HG02973 (cell line): Measurements from ENCODE around the gene AP1G2.
"Not testable (repeated sequence)": the region's sequence is repeated elsewhere in the genome, so short reads cannot be mapped to it uniquely, and the experiment has no call there.

Experiments
- ATAC-seq: cut with Tn5 transposase; IDR thresholded peaks from one replicate; pipeline ENCODE4 v1.9.1; 2021; ENCODE audit warnings: moderate library complexity; ENCODE audit not compliant: unreplicated experiment

Gene AP1G2

DNA sequence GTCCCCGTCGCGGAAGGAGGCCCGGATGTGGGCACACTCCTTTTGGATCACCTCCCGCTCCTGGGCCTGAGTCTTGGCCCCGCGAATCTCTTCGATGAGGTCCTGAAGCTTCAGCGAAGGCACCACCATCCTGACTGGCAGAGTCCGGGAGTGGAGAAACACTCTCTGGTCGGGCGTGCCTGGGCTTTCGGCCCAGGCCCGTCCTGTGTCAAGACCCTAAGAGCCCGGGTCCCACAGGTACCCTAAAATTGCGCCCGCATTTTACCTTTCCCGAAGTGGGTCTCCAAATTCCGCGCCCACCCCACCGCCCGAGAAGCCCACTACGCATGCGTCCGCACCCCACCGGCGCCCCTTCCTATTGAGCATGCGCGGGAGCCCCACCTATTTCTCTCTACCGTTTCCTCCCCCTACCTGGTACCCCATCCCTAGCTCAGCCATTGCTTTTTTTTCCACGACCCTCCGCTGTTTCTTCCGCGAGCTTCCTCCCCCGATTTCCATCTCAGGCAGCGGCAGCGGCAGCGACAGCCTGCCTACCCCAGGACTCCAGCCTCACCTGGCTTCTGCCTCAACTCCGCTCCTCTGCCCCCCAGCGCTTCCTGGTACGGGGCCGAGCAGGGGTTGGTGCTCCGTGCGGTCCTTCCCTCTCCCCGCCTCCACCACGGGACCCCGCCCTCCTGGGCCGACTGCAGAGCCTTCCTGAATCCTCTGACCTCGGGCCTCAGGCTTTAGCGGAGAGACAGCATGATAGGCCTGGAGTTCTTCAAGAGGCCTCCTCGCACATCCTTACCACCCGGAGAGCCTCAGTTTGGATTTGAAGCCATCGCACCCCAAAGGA, at the start of gene AP1G2:
TSS of gene AP1G2 (minus strand) at position 606 of the 835 bp plus-strand sequence. CDS start at position 129, 477 bp downstream.
- ATAC-seq: peak; percentile 75

- ATAC-seq: no peak
Measured at GRCh38 chr14:23615856-23616255, 48.3 kb upstream of the AP1G2 start.

- ATAC-seq: no peak
Measured at GRCh38 chr14:23614395-23614828, 46.8 kb upstream of the AP1G2 start.

- no peak for ATAC-seq
Measured at GRCh38 chr14:23613242-23614070, 45.9 kb upstream of the AP1G2 start.

- no peak for ATAC-seq
Measured at GRCh38 chr14:23612802-23613201, 45.2 kb upstream of the AP1G2 start.

GRCh38 chr14:23612354-23612732, 44.8 kb upstream of the AP1G2 start:
- no peak for ATAC-seq

- no peak for ATAC-seq
Measured at GRCh38 chr14:23610815-23611289, 43.3 kb upstream of the AP1G2 start.

GRCh38 chr14:23610090-23610814, 42.7 kb upstream of the AP1G2 start:
- ATAC-seq: no peak

DNA sequence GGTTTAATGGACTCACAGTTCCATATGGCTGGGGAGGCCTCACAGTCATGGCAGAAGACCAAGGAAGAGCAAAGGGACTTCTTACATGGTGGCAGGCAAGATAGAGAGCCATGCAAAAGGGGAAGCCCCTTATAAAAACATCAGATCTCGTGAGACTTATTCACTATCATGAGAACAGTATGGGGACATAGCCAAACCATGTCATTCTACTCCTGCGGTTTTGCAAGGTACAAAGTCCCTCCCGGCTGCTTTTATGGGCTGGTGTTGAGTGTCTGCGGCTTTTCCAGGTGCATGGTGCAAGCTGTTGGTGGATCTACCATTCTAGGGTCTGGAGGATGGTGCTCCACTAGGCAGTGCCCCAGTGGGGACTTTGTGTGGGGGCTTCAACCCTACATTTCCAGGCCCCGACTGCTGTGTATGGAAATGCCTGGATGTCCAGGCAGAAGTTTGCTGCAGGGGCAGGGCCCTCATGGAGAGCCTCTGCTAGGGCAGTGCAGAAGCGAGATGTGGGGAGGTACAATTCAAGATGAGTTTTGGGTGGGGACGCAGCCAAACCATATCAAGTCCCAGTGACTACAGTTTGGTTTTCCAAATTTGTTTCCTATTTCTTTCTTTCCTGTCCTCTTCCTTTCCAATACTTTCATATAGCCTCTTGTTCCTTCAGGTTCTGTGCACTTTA, 42.0 kb upstream of the AP1G2 start:
- ATAC-seq: not testable (repeated sequence)

- ATAC-seq: no peak
Measured at GRCh38 chr14:23609001-23609400, 41.4 kb upstream of the AP1G2 start.

- ATAC-seq: no peak
Measured at GRCh38 chr14:23608454-23608853, 40.9 kb upstream of the AP1G2 start.

GRCh38 chr14:23605931-23606585, 38.5 kb upstream of the AP1G2 start:
- peak; percentile 83 for ATAC-seq

GRCh38 chr14:23604675-23605170, 37.1 kb upstream of the AP1G2 start:
- no peak for ATAC-seq

DNA sequence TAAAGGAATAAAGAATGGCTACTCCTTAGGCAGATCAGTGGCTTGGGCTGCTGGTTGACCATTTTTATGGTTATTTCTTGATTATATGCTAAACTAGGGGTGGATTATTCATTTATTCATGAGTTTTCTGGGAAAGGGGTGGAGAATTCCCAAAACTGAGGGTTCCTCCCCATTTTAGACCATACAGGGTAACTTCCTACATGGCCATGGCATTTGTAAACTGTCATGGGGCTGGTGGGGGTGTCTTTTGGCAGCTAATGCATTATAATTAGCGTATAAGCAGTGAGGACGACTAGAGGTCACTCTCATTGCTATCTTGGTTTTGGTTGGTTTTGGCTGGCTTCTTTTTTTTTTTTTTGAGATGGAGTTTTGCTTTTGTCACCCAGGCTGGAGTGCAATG, 36.6 kb upstream of the AP1G2 start:
- no peak for ATAC-seq

GRCh38 chr14:23603103-23603502, 35.5 kb upstream of the AP1G2 start:
- no peak for ATAC-seq

DNA sequence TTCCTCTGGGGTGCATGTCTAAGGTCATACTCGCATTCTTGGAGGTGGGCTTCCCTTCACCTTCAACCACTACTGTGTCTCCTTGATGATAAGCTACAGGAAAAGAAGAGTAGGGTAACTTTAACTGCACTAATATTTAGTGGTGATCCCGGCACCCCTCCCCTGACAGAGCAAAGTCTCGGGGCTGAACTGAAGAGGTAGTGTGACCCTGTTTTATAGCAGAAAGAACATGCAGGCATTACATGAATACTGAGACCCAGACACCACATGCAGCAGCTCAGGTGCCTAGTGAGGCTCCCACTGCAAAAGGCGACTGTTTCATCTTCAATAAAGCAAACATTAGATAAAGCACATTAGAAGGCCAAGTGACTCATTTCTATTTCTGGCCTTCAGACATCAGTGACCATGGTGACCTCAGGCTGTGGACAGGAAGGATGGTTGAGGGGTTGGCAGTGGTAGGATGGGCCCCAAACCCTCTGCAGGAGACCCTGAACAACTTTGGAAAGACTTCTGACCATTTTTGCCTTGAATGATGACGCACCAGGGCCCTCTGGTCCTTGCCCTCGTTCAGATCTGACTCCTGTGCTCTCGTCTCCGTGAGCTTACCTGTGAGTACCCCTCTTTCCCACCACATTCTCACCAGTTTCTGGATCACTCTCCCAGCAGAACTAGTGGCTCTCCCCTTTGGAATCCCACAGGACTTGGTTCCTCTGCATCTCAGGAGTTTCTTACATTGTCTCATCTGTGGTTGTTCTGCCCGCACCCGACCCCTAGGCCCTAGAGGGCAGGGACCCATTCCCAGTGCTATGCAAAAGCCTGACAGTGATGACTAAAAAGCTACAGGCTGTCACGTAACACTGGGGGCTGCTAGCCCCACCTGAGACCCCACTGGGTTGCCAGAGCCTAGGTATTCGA, 34.8 kb upstream of the AP1G2 start:
- no peak for ATAC-seq

- no peak for ATAC-seq
Measured at GRCh38 chr14:23601845-23602180, 34.2 kb upstream of the AP1G2 start.

GRCh38 chr14:23601424-23601823, 33.8 kb upstream of the AP1G2 start:
- no peak for ATAC-seq

DNA sequence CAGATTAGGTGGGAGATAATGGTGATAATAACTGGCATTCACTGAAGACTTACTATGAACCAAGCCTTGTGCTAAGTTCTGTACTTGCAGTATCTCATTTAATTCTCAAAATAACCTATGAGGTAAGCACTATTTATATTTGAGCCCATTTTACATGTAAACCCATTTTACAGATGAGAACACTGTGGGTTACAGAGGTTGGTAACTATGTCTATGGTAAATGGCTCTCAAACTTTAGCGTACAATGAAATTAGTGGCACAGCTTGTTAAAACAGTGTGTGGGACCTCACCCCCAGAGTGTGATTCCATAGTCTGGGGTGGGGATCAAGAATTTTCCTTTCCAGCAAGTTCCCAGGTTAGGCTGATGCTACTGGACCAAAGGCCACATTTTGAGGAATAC, 33.2 kb upstream of the AP1G2 start:
- no peak for ATAC-seq
